ENCODE results near the gene TGFBI.
A peak's percentile ranks its signal among the peaks of the same experiment; 100 is the strongest.

TGFBI gene

GRCh38 chr5:136051486-136052220 lies 22.9 kb downstream of the TGFBI start:
- no peak for DNase-seq

DNA sequence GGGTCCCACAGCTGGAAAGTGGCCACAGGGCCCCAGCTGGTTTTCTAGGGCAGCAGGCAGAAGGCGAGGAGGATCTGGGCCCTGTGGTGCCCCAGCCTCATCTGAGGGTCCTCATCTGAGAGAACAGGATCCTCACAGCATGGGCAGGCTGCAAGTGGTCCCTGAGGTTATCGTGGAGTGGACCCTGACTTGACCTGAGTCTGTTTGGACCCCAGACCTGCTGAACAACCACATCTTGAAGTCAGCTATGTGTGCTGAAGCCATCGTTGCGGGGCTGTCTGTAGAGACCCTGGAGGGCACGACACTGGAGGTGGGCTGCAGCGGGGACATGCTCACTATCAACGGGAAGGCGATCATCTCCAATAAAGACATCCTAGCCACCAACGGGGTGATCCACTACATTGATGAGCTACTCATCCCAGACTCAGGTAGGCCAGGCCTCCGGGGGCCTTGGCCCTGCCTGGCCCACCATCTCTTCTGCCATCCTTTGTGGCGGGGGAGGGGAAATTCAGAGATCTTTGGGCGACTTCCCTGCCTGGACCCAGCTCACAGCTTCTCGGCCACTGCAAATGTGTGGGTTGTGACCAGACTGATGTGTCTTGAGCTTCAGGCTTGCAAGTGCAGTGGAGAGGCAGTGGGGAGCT lies 24.0 kb downstream of the TGFBI start:
- no peak for DNase-seq

GRCh38 chr5:136053336-136054141 lies 24.8 kb downstream of the TGFBI start:
- DNase-seq: no peak

DNA sequence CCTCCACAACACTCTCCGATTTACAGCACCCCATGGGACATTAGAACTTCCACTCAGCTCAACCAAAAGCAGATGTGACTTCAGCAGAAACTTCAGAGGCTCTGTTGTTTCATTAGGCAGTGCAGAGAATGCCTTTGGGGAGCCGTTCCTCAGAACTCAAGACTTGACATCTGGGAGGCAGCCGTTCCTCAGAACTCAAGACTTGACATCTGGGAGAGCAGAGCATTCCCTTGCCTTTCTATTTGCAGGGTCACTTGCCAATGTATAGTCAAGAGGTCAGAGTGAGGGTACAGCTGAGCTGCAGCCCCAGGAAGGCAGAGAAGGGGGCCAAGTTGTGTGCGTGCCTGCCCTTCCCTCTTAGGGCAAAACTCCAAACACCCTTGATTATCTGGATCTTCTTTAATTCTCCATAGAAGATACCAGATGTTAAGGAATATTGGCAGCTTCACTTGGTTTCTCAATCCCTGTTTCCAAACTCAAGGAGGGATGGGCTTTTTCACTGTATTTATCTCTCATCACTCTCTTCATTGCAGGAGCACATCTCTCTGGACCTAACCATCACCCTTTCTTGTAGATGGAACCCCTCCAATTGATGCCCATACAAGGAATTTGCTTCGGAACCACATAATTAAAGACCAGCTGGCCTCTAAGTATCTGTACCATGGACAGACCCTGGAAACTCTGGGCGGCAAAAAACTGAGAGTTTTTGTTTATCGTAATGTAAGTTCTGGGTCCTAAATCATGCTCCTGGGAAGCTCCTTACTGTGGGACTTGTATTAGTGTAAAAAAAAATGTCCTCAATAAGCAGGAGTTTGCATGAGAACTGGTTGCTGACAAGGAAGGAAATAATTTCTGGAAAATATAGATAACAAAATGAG lies 25.6 kb downstream of the TGFBI start:
- no peak for DNase-seq

GRCh38 chr5:136055612-136056309 lies 27.0 kb downstream of the TGFBI start:
- DNase-seq: no peak

- DNase-seq: no peak
Observed at GRCh38 chr5:136056336-136056735, 27.5 kb downstream of the TGFBI start.

DNA sequence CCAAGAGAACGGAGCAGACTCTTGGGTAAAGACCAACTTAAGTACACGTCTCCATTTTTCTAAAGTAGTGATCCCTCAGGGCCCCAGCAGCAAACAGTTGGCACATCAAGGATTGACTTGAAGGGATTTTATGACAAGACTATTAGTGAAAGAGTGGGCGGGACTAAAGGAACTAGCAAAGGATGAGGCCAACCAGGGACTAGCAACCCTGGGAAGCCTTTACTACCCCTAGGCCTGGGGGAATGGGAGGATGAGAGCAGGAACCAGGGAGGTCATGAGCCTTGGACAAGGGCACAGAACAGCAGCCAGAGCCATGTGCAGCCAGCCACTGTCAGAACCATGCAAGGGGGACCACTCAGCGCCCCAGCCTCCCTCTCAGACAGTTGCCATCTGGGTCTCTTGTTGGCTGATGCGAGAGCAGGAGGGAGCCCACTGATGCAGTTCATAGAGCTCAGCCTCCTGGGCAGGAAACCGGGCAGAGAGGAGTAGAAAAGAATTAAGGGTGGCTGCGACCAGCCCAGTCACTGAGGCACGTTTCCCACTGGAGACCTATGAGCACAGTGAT lies 28.1 kb downstream of the TGFBI start:
- no peak for DNase-seq

- DNase-seq: no peak
Observed at GRCh38 chr5:136057401-136058038, 28.7 kb downstream of the TGFBI start.

- DNase-seq: peak; percentile 45
Observed at GRCh38 chr5:136058039-136058971, 29.5 kb downstream of the TGFBI start.

GRCh38 chr5:136058972-136059354 lies 30.2 kb downstream of the TGFBI start:
- DNase-seq: no peak

GRCh38 chr5:136060963-136061362 lies 32.2 kb downstream of the TGFBI start:
- DNase-seq: no peak

- no peak for DNase-seq
Observed at GRCh38 chr5:136061630-136062365, 33.0 kb downstream of the TGFBI start.

GRCh38 chr5:136062366-136063274 lies 33.8 kb downstream of the TGFBI start:
- DNase-seq: peak; percentile 13

DNA sequence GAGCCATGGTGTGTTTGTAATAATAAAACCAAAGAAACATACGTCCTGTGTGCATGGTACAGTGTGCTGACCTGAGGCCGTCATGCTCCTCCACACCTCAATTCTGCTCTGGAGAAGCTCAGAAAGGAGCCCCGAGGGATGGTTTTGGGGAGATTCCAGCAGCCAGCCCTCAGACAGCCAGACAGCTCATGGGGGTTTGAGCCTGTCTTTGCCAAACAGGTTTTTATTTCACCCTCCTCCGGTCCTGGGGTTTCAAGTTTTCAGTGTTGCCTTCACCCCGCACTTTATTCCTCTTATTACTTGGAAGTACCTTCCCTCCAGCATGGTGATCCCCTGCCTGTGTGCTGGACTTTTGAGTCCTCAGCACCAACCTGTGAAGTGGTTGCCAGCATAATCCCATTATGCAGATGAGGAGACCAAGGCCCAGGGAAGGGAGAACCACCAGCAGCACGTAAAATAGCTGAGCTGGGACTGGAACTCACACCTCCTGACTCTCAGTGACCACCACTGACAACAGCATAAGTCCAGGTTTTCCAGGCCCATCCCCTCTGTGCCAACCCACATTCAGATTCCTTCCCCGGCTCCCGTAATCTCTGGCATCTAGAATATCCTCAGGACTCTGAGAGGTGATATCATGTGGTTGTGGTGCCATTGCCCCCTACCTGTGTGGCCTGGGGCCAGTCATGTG lies 35.1 kb downstream of the TGFBI start:
- no peak for DNase-seq

DNA sequence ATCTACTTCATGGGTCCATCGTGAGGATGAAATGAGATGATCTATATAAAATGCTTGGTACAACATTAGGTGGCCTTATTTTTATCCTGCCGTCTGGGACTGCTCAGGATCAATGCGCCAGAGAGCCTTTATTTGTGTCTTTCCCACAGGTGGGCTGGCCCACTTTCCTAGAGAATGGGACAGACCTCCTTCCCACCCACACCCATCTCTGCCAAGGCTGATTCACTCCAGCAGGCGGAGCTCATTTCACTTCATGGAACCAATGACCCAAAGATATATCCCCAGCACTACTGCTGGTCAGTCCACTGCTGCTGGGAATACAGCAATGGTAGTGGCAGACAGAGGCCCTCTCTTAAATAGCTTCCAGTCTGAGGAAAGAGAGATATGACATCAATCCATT lies 35.7 kb downstream of the TGFBI start:
- DNase-seq: no peak

DNA sequence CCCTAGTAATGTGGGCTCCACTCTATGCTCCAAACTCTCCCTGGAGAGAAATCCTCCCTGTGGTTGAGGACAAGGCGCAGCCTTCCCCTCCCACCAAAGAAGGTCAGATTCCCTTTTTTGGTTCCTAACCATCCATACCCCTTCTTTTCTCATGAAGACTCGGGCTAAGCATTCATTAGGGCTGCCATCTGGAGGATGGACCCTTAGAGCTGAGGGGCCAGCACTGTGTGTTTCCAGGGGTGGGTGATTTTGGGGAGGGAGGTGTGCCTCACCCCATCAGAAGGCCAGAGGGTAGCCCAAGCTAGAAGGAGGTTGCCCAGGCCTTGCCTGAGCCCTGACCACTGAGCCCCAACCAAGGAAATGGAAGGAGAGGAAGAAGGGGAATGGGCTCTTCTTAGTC lies 36.8 kb downstream of the TGFBI start:
- no peak for DNase-seq

GRCh38 chr5:136066661-136067271 lies 38.0 kb downstream of the TGFBI start:
- DNase-seq: no peak
